Right lung (tissue), 5 donors: Measurements from ENCODE around the gene TFF1. TPM values are rescaled to one million over a fixed set of nuclear protein-coding genes. Genes with fewer than 3 reads are reported as not detected.

Experiments
- DNase-seq, 2 donors: peaks; one replicate each; pipeline ENCODE4 v3.0.0-alpha.2; 2013
- polyA plus RNA-seq, 5 donors: library from polyadenylated mRNA; unstranded; fragments of 120-200 nt; gene quantifications; one replicate each; pipeline versions ENCODE4 v1.2.1 to v1.2.3, GENCODE V29; 2013; ENCODE audit warnings: inconsistent platforms in 1 of 5, low replicate concordance in 1 of 5; ENCODE audit not compliant: insufficient read length in 5 of 5, insufficient read depth in 1 of 5

TFF1 gene
- polyA plus RNA-seq, 5 donors = 0.49 TPM; not detected in 4

DNA sequence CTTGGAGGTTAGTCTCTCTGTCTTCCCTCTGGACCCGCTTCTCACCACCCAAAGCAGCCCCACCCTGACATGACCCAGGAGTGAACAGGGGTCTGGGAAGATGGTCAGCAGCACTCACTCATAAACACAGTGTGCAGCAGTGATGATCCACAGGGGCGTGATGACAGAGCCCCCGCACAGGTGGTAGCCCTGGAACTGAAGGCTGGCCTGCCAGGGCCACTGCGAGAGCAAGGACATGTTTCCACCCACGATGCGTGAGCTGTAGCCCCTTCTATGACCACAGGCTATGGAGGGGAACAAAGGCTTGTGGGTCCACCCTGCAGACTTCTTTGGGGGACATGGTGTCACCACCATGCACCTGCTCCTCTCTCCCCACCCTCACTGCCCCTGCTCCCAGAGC lies 16.6 kb upstream of the TFF1 start:
- no peak for DNase-seq

DNA sequence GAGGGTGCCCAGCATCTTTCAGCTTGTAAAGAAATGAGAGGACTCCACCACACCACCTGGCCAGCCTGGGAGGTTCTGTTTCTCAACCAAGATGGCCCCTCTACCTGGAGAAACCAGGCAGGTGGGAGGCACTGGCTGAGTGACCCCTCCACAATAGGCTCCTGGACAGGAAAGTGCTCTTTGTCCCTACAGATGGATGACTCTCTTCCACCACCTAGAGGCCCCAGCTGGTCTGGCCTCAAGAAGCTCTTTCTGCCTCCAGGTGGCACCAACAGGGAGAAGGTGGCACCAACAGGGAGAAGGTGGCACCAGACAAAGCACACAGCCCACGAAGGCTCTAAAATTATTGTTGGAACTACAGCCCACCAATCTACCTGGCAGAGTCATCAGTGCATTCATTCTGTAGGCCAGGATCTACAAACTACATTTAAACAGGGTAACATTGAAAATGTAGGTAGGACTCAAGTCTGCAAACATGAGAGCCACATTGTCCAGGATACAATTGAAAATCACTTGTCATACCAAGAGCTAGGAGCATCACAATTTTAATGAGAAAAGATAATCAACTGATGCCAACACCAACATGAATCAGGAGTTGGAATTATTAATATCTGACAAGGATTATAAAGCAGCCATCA lies 15.1 kb upstream of the TFF1 start:
- no peak for DNase-seq

DNA sequence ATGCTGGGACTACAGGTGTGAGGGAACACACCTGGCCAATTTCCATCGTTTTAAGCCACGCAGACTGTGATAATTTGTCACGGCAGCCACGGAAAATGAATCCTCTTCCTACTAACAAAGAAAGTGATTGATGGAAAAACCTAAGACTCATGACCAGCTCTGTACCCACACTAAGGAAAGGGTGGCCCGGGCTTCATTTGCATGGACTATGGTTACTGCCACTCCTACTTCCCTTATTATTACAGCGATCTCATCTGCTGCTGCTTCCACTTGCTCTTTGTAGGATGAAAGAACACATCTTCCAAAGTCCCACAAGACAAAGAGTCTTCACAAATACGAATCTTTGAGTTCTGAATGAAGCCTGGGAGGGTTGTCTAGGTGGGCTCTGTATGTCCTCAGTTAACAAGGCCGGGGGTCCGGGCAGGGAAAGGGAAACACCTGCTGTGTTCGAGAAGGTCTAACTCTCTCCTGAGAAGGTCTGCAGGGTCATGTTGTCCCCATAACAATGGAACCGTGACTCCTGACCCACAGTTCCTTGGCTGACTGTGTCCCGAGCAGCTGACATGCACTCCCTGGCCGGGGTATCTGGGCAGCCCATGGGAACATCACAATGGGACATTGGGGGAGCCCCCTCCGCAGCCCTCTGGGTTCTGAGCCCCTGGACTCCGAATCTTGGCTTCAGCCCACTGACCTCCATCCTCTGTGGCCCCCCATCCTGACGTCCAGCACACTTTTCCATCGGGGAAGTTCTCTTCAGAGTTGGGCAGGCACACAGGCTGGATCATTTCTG lies 13.3 kb upstream of the TFF1 start:
- DNase-seq = no peak

DNA sequence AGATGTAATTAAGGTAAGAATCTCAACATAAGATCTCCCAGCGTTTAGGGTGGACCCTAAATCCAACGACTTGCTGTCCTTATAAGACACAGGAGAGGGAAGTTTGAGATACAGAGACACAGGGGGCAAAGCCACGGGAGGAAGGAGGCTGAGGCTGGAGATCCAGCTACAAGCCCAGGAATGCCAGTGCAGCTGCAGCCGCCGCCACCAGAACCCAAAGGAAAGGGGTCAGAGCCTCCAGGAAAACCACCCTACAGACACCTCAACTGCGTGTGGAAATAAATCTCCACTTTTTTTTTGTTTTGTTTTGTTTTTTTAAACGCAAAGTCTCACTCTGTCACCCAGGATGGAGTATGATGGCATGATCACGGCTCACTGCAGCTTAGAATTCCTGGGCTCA lies 12.1 kb upstream of the TFF1 start:
- DNase-seq = no peak

DNA sequence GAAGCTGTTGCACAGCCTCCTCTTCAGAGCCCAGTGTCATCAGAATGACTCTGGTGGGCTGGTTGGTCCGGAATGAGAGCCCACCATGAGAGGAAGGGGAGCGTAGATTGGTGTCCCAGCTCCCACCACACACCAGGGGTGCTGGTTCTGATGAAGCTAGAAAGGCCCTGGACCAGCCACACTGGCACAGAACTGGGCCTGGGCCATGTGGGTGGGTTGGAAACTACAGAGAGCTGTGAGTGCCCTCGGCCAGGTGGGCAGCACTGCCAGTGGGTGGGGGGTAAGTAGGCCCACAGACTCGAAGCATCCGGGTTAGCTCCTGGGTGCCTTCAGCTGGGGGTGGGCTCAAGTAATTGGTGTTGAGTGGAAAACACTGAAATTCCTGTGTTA lies 11.6 kb upstream of the TFF1 start:
- no peak for DNase-seq

DNA sequence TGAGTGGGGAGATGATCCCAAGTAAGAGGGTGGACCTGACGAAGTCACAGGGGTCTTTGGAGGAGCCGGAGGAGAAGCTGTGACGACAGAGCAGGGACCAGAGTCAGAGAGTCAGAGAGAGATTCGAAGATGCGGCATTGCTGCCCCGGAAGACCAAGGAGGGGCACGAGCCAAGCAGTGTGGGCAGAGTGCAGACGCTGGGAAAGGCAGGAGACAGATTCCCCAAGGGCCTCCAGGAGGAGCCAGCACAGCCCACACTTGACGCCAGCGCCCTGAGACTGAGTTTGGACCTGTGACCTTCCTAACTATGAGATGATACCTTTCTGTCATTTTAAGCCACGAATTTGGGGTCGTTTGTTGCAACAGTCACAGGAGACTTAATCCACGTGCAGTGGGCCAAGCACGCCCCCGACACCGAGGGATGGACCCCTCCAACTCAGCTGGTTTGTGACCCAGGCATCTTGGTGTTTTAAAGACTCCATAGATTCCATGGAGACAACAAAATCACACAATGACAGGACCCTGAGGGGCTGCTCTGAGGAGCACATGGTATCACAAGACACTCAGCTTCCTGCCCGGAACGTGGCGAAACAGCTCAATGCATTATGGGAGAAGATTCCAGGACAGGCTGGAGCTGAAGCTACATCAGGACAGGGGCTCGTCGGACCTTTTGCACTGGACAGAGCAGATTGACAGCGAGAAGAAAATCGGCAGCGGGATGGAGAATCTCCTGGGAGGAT lies 11.0 kb upstream of the TFF1 start:
- no peak for DNase-seq

DNA sequence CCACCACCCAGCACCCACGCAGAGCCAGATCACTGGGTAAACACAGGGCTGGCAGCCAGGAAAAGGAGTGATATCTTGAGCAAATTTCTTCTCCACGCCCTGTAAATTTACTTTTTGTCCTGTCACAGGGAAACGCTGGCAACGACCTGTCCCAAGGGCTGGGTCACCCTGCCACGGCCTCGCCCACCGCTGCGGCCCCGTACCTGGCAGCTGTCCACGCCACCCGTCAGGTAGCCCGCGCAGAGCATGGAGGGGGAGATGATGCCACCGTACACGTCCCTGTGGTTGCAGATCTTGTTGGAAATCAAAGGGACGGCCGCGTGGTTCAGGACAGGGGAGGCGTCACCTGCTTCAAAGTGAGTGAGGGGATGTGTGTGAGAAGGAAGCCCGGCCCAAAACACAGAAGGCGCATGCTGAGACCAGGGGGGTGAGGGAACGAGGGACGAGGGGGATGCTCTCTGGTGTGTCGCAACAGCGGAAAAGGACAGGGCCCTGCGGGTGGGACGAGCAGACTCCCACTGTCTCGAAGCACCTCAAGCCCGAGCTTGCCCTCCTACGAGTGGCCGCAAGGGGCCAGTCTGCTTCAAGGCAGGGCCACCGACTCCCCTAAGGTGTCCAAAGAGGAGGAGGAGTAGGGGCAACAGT lies 10.1 kb upstream of the TFF1 start:
- no peak for DNase-seq

DNA sequence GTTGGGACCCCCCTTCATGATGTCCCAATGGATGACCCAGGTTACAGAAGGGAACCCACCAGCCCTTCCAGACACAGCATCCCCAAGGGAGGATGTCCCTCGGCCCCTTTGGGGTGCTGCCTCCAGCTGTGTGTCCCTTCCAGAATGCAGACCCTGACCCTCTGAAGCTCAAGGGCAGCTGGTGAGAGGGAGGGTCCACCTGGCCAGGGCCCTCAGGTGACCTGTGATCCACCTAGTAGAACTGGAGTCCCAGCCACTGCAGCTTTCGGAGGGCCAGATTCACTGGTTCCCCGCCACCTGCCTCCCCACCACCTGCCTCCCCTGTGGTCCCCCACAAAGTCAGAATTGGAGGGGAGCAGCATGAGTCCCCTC lies 9.6 kb upstream of the TFF1 start:
- DNase-seq = no peak

DNA sequence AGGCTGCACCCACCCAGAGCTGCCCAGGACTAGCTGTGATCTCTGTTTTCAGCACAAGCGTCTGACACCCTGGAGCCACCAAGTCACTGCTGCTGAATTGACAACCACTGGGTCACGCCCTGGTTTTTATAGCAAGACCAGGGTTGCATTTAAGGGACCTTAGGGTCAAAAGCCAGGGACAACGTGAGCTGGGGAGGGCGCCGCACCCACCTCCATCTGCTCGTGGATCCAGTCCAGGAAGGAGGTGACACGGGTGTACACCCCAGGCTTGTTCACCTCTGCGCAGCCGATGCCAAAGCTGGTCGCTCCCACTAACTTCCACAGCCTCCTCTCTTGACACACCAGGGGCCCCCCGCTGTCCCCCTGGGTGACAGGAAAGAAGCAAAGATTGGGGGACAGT lies 9.2 kb upstream of the TFF1 start:
- no peak for DNase-seq

DNA sequence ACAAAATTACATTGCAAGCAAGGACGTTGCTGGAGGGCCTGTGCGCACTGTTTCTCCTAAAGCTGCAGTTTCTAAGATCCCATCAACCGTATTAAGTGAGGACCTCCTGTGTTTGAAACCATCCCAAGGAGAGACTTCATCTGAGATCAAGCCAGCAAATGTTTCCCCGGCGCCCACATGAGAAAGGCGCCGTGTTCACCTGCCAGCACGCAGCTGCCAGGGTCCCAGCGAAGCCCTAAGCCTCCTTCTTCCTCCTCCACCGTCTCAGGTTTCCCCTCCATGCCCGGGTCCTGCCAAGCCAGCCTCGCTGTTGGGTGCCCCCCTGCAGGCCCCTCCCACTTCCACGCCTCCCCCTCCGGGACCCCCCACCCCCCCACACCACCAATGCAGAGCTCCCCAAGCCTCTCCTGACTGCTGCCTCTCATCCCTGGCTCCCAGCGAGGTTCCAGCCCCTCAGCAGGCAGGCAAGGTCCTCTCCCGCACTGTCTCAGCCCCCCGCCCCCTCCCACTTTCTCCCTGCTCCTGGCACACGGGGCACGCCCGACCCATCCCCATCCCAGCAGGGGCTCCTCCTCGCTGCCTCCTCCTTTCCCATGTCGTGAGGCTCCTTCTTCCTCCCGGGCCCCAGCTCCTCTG lies 8.6 kb upstream of the TFF1 start:
- no peak for DNase-seq

DNA sequence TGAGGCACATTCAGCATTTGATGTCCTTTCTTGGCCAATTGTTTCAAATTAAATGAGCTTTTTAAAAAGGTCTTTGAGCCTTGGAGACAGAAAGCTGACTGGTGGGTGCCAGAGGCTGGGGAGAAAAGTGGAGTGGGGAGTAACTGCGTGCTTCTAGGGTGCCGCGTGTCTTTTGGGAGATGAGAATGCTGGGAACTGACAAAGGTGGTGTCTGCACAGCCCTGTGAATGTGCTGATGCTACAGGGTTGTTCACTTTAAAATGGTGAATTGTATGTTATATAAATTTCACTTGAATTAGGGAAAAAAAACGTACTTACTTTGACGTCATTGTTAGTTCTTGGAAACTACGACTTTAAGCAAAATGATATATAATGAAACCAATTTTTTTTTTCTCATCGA lies 8.1 kb upstream of the TFF1 start:
- no peak for DNase-seq

DNA sequence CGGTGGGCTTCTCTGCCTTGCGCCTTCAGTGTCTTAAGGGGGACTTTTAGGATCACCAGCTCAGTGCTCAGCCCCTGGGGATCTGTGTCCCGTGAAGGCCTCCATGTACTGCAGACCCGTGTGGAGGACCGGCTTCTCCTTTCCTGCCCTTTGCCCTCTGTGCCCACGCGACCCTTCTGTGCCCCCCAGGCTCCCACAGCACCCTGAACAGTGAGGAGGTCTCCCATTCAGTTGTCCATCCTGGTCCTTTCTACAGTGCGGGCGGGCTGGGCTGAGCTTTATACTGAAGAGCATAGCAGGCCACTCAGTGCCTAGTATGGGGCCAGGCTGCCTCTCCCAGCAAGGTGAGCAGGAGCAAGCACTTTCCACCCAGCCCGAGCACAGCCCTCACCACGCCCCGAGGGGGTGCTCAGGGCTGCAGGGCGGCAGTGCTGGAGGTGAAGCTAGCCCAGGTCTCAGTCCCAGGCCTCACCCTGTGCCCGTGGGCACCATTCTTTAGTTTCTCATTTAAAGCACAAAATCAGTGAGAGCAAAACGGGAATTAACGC lies 7.6 kb upstream of the TFF1 start:
- no peak for DNase-seq

DNA sequence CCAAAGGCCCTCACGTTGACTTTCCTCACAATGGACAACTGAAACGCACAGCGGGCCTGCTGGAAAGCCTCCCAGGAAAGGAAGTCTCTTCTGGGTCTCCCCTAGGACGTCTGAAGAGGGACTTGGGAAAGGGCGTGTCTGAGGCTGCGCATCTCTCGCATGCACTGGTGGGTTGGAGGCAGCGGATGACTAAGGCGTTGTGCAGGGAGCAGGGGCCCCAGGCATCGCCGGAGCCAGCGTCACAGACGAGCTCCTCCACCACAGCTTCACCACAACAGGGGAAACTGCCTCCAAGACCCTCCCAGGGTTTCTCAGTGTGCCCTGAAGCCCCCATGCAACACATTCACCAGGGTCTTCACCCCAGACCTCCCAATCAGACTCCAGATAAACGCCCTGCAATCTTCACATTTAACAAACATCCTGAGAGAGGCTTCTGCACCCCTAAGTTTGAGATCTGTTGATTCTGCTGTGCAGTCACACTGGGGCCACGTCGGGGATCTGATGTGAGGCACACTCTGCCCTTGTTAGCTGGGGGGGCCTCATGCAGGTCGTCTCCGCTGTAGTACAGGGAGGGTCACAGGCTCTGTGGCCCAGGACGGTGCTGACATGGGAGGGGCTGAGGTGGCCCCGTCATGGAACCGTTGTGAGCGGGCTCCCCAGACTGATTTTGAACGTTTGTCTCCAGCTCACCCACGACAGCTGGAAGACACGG lies 7.0 kb upstream of the TFF1 start:
- DNase-seq = no peak

DNA sequence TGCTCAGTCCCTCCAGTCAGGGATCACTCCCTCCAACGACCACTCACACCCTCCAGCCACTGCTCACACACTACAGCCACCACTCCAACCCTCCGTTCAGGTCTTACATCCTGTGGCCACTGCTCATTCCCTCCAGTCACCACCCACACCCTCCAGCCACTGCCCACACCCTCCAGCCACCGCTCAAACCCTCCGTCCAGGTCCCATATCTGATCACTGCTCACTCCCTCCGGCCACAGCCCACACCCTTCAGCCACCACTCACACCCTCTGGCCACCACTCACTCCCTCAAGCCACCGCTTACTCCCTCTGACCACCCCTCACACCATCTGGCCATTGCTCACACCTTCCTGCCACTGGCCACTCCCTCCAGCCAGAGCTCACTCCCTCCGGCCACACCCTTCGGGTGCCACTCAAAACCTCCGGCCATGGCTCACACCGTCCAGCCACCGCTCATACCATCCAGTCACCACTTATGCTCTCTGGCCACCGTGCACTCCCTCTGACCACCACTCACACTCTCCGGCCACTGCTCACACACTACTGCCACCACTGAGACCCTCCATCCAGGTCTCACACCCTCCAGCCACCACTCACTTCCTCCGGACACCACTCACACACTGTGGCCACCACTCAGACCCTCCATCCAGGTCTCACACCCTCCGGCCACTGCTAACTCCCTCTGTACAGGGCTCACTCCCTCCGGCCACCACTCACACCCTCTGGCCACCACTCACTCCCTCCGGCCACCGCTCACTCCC lies 4.7 kb upstream of the TFF1 start:
- no peak for DNase-seq

DNA sequence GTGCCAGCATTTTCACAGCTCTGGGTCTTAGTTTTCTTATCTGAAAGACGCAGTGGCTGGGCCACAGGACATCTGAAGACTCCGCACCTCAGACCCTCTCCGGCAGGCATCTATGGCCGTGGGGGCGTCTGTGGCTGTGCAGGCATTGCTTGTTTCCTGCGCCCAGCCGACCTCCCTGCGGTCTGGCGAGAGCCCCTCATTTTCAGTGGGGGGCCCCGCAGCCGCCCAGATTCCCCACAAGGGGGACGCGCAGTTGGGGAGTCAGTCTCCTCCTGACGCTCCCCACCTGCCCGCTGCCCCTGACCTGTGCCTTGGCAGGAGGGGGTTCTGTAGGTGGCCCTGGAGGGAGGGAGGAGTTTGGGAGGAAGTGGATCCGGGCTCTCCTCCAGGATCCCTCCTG lies 3.5 kb upstream of the TFF1 start:
- DNase-seq = no peak

DNA sequence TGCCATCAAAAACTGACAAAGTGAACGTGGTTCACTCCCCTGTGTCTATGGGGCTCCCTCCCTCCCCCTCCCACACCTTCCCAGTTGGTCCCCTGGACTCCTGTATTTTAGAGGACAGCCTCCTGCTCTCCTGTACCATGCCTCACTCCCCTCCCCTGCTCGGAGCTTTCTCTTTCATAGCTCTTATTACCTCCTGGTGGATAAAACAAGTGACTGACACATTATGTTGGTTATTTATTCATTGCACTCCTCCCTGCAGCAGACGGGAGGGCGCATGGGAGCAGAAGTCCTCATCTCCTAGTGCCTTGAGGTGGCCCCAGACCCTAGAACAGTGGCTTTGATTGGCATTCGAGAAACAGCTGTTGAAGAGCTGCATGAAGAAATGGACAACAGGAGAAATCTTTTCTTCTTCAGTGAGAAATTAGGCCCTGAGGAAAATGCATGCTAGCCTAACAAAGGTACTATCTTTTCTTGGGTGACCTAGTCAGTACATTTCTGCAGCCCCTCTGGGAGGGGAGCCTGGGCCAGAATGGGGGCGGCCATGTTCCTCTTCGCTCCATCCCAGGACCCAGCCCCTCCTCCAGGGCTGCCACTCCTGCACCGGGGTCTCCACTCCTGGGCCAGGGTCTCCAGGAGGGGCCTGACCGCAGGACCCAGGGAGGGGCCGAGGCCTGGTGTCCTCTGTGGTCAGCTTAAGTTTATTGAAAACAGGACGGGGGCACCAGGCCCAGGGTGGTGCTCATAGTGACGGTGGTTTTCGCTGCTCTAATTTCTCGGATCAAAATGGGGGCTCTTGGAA lies 1.2 kb upstream of the TFF1 start:
- DNase-seq = no peak

DNA sequence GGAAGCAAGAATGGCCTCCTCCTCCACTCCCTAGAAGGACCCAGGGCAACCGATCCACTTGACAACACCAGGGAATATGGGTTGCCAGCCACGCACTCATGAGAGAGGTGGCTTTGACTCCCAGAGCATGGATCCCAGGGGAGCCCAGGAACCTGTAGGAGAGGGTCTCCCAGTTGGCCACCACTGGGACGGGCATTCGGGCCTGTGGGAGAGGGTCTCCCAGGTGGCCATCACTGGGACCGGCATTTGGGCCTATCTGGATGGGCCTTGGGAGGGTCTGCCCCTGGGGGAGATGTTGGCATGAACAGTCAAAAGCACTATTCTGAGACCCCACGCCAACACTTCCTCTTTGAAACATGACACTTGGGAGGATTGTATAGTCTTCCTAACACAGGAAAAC lies 565 bp downstream of the TFF1 start:
- DNase-seq = no peak

DNA sequence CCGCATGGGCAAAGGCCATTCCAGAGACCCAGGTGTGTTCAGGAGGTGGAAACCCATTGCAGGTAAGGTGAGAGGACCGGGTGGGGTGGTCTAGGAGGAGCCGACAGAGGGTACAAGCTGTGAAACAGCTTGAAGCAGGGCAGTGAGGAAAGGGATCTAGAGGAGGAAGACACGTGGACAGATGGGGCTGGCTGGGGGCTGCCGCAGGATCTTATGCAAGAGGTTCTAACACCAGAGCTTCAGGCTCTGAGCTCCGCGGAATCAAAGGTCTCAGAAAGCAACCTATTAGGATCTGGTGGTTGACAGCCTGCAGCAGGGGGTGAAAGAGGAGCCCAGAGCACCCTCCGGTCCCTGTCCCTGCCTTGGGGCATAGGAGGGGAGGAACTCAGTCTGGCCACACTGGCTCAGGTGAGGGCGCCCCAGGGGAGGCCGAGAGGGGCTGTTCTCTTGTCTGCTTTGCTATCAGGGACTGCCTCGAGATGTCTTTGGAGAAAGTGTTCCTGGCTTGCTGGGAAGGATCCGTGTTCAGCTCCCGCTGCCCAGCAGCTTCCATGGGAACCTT lies 1.9 kb downstream of the TFF1 start:
- DNase-seq = no peak

DNA sequence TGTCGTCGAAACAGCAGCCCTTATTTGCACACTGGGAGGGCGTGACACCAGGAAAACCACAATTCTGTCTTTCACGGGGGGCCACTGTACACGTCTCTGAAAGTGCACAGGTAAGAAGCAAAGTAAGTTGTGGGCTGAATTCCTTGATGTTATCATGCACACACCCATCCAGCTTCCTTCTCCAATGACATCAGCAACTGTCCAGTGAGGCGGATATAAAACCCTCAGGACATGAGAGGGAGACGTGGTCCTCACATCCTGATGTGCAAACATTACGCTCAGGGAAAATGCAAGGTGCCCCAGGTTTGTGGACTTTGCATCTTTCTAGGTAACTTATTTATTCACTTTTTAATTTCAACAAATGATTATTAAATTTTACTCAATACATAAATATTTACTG lies 3.0 kb downstream of the TFF1 start:
- DNase-seq = no peak
